Measurements from ENCODE around the gene TMEM79.

The TMEM79 gene

GRCh38 chr1:156284112-156284511 is at the start of gene TMEM79:
Gene TMEM79, plus strand, starts transcription at chr1:156284325. Its CDS starts 902 bp downstream, at chr1:156285227.
- no peak for DNase-seq

- no peak for DNase-seq
Measured at GRCh38 chr1:156236164-156236563, 48.0 kb upstream of the TMEM79 start.

- no peak for DNase-seq
Measured at GRCh38 chr1:156238248-156238647, 45.9 kb upstream of the TMEM79 start.

GRCh38 chr1:156241311-156241811 is 42.8 kb upstream of the TMEM79 start:
- no peak for DNase-seq

- no peak for DNase-seq
Measured at GRCh38 chr1:156241926-156242325, 42.2 kb upstream of the TMEM79 start, which contains the start of gene BGLAP. Gene BGLAP, plus strand, starts transcription at chr1:156242184. Its CDS starts 48 bp downstream, at chr1:156242232.

- DNase-seq: no peak
Measured at GRCh38 chr1:156242738-156243137, 41.4 kb upstream of the TMEM79 start.

GRCh38 chr1:156244126-156244525 is 40.0 kb upstream of the TMEM79 start:
- DNase-seq: no peak

GRCh38 chr1:156244712-156245111 is 39.4 kb upstream of the TMEM79 start:
- DNase-seq: no peak

GRCh38 chr1:156245451-156246232 is 38.5 kb upstream of the TMEM79 start:
- peak in 2 of 4 experiments; percentile 13 to 21 for DNase-seq

GRCh38 chr1:156246241-156246780 is 37.8 kb upstream of the TMEM79 start:
- no peak for DNase-seq

- DNase-seq: no peak
Measured at GRCh38 chr1:156246781-156247459, 37.2 kb upstream of the TMEM79 start.

GRCh38 chr1:156247460-156248322 is 36.4 kb upstream of the TMEM79 start, which contains the start of gene PAQR6:
Gene PAQR6, minus strand, starts transcription at chr1:156248056. Its CDS starts 1,325 bp downstream, at chr1:156246731.
- DNase-seq: no peak

GRCh38 chr1:156248323-156248683 is 35.8 kb upstream of the TMEM79 start:
- DNase-seq: no peak

GRCh38 chr1:156249593-156249992 is 34.5 kb upstream of the TMEM79 start:
- DNase-seq: no peak

- no peak for DNase-seq
Measured at GRCh38 chr1:156251527-156251926, 32.6 kb upstream of the TMEM79 start.

GRCh38 chr1:156253634-156254033 is 30.5 kb upstream of the TMEM79 start:
- no peak for DNase-seq

- no peak for DNase-seq
Measured at GRCh38 chr1:156257711-156258110, 26.4 kb upstream of the TMEM79 start.

GRCh38 chr1:156258859-156259258 is 25.3 kb upstream of the TMEM79 start:
- DNase-seq: no peak

GRCh38 chr1:156259805-156260204 is 24.3 kb upstream of the TMEM79 start:
- no peak for DNase-seq

- no peak for DNase-seq
Measured at GRCh38 chr1:156260896-156261295, 23.2 kb upstream of the TMEM79 start.

GRCh38 chr1:156262461-156263287 is 21.5 kb upstream of the TMEM79 start:
- DNase-seq: no peak

- no peak for DNase-seq
Measured at GRCh38 chr1:156263288-156263655, 20.9 kb upstream of the TMEM79 start.
